PC-3 (cell line): ENCODE measurements around the gene DBT.

Experiments
- CTCF ChIP-seq: fragments of 300-600 bp; sonication (generic); conservative IDR thresholded peaks from 2 replicates; pipeline ENCODE4 v1.5.1; 2017; ENCODE audit warnings: antibody characterized with exemption, low read depth, mild to moderate bottlenecking, low read length
- EZH2phosphoT487 ChIP-seq: fragments of 300-600 bp; sonication (generic); IDR thresholded peaks from 2 replicates; pipeline ENCODE4 v1.6.1; 2018; ENCODE audit warnings: mild to moderate bottlenecking, antibody characterized with exemption, low read length, borderline replicate concordance

DNA sequence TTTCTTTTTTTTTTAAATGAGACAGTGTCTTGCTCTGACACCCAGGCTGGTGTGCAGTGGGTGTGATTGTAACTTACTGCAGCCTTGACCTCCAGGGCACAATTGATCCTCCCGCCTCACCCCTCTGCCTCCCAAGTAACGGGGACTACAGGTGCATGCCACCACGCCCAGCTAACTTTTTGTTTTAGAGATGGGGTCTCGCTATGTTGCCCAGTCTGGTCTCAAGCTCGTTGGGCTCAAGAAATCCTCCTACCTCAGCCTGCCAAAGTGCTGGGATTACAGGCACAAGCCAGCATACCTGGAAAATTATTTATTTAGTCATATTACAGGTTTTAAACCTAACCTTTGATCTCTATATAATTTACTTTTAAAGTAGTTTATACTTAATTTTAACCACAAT, 84.9 kb downstream of the DBT start:
- TF ChIP-seq CTCF (no peak), EZH2phosphoT487 (no peak)
